Esophagus muscularis mucosa (tissue), 3 donors: ENCODE measurements around the gene RLN1.
"Not testable (repeated sequence)": the region's sequence is repeated elsewhere in the genome, so short reads cannot be mapped to it uniquely, and the experiment has no call there.

Experiments
- CTCF ChIP-seq, 3 experiments: fragments of 200-600 bp in 2 of 3; fragments of 450-650 bp in 1 of 3; sonication (generic) in 2 of 3; IDR thresholded peaks; one replicate each; pipeline ENCODE4 v1.5.1; 2017 to 2019; ENCODE audit warnings: antibody characterized with exemption in 3 of 3, mild to moderate bottlenecking in 2 of 3, moderate library complexity in 1 of 3
- POLR2A ChIP-seq: fragments of 450-650 bp; IDR thresholded peaks from one replicate; pipeline ENCODE4 v1.6.1; 2017; ENCODE audit warnings: antibody characterized with exemption, moderate library complexity, mild to moderate bottlenecking, low read depth

GRCh38 chr9:5331276-5331675, 8.4 kb downstream of the RLN1 start:
- not testable (repeated sequence) for TF ChIP-seq CTCF (IDR thresholded peaks at IDR 0.05); POLR2A
